HG02798 (cell line): ENCODE results near the gene ZNF275.
"Not testable (repeated sequence)": the region's sequence is repeated elsewhere in the genome, so short reads cannot be mapped to it uniquely, and the experiment has no call there.

Experiments
- ATAC-seq: cut with Tn5 transposase; IDR thresholded peaks from one replicate; pipeline ENCODE4 v1.9.1; 2021; ENCODE audit warnings: mild to moderate bottlenecking; ENCODE audit not compliant: unreplicated experiment, poor library complexity

Gene ZNF275

GRCh38 chrX:153318811-153319210 lies 15.1 kb upstream of the ZNF275 start:
- ATAC-seq, result no peak

GRCh38 chrX:153319295-153320046 lies 14.5 kb upstream of the ZNF275 start:
- no peak for ATAC-seq

GRCh38 chrX:153320047-153320443 lies 13.9 kb upstream of the ZNF275 start:
- not testable (repeated sequence) for ATAC-seq

GRCh38 chrX:153320555-153321184 lies 13.3 kb upstream of the ZNF275 start:
- ATAC-seq, result no peak

- no peak for ATAC-seq
Observed at GRCh38 chrX:153321381-153322124, 12.4 kb upstream of the ZNF275 start, which contains the start of gene PNMA6F. PNMA6F (minus strand) TSS chrX:153321767; CDS start chrX:153320674, 1,093 bp downstream.

- no peak for ATAC-seq
Observed at GRCh38 chrX:153327561-153327960, 6.4 kb upstream of the ZNF275 start.

GRCh38 chrX:153333266-153333665 lies 687 bp upstream of the ZNF275 start:
- no peak for ATAC-seq

GRCh38 chrX:153334654-153335295 lies 822 bp downstream of the ZNF275 start:
- ATAC-seq, result no peak

- peak; percentile 48 for ATAC-seq
Observed at GRCh38 chrX:153336121-153336894, 2.4 kb downstream of the ZNF275 start.

- no peak for ATAC-seq
Observed at GRCh38 chrX:153336988-153337387, 3.0 kb downstream of the ZNF275 start.

GRCh38 chrX:153338836-153339235 lies 4.9 kb downstream of the ZNF275 start:
- ATAC-seq, result no peak

GRCh38 chrX:153339662-153340061 lies 5.7 kb downstream of the ZNF275 start:
- no peak for ATAC-seq

- no peak for ATAC-seq
Observed at GRCh38 chrX:153340111-153340510, 6.2 kb downstream of the ZNF275 start.

- ATAC-seq, result no peak
Observed at GRCh38 chrX:153342762-153343558, 9.0 kb downstream of the ZNF275 start.

- no peak for ATAC-seq
Observed at GRCh38 chrX:153343674-153344073, 9.7 kb downstream of the ZNF275 start.

GRCh38 chrX:153347530-153347929 lies 13.6 kb downstream of the ZNF275 start:
- ATAC-seq, result no peak

GRCh38 chrX:153348421-153348820 lies 14.5 kb downstream of the ZNF275 start:
- ATAC-seq, result no peak

- no peak for ATAC-seq
Observed at GRCh38 chrX:153349952-153350351, 16.0 kb downstream of the ZNF275 start.

GRCh38 chrX:153351981-153352380 lies 18.0 kb downstream of the ZNF275 start:
- ATAC-seq, result no peak
